B cell (primary cell): ENCODE measurements around the gene HAO1.

Source experiments
- CTCF ChIP-seq: fragments of 200-600 bp; IDR thresholded peaks from one replicate; pipeline ENCODE4 v1.8.0; 2022; ENCODE audit warnings: antibody characterized with exemption, mild to moderate bottlenecking
- EZH2 ChIP-seq: IDR thresholded peaks from 2 replicates; pipeline ENCODE4 v1.6.1; 2012; ENCODE audit warnings: borderline replicate concordance, low read depth, mild to moderate bottlenecking, moderate library complexity, low read length; ENCODE audit not compliant: insufficient read depth, poor library complexity, severe bottlenecking

GRCh38 chr20:7902879-7903278 is 37.4 kb downstream of the HAO1 start:
- TF ChIP-seq CTCF, result no peak
- no peak for TF ChIP-seq EZH2
